ENCODE data around the gene TSPAN3. TPM values are rescaled to one million over a fixed set of nuclear protein-coding genes. Genes with fewer than 3 reads are reported as not detected.

TSPAN3 gene
- total RNA-seq, 2 experiments from 2014 or later, result 35.2 to 47.2 TPM

DNA sequence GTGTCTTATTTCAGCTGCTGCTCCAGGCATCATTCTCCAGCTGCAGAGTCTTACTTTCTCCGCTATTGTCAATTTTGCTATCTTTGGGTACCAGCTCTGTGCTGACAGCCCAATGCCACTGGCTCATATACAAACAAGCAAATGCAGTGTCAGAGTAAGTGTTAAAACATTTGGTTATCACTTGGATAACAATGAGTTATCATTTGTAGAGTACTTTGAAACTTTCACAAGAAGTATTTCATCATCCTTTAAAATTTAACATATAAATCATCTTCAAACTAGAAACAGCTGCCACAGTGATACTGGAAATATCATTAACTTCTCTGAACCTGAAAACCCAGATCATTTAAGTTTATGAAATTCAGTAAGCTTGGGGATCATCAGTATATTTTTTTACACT lies 13.8 kb downstream of the TSPAN3 start:
- no TSS peak for BruUV-seq (replicated peaks)
- intact Hi-C loops (cut with micrococcal nuclease; ENCODE audit: unreplicated experiment), result no loop called here
- ChIA-PET POLR2A (interaction anchor here (0.6 to 4.3 kb wide), 2 partner anchors 12 to 315 kb away, joined by 3 to 21 read pairs; no protein-coding TSS in a partner anchor), CTCF (ENCODE audit: unreplicated experiment) (no interaction called here)
- peaks cover 17% of the 10 kb centered on the region for H3K4me1 ChIP-seq (ENCODE audit: insufficient read depth, low read length, poor library complexity, severe bottlenecking)
- no peaks in the 10 kb centered on the region for H3K9me3 ChIP-seq (ENCODE audit: low read length)
- no peak for DNase-seq (ENCODE audit: low spot score)
- H3K27ac ChIP-seq (ENCODE audit: low read depth, low read length, poor library complexity, severe bottlenecking), result no peak overlapping the region
- H4K20me1 ChIP-seq (ENCODE audit: insufficient read depth, low read length), result peaks cover 5% of the 10 kb centered on the region; the same call in 1 of the 2 replicates
- no peak overlapping the region for H3K4me3 ChIP-seq (ENCODE audit: low read depth, low read length, poor library complexity, severe bottlenecking)
- 0 out of 2 replicates have a peak, but pooled peaks cover 3% of the 10 kb centered on the region for H3K36me3 ChIP-seq (ENCODE audit: insufficient read depth, low read length)
- no peak for TF ChIP-seq EZH2phosphoT487 (IDR thresholded peaks at IDR 0.05; ENCODE audit: borderline replicate concordance, low read depth, low read length)
- TF ChIP-seq, protein P1, sequence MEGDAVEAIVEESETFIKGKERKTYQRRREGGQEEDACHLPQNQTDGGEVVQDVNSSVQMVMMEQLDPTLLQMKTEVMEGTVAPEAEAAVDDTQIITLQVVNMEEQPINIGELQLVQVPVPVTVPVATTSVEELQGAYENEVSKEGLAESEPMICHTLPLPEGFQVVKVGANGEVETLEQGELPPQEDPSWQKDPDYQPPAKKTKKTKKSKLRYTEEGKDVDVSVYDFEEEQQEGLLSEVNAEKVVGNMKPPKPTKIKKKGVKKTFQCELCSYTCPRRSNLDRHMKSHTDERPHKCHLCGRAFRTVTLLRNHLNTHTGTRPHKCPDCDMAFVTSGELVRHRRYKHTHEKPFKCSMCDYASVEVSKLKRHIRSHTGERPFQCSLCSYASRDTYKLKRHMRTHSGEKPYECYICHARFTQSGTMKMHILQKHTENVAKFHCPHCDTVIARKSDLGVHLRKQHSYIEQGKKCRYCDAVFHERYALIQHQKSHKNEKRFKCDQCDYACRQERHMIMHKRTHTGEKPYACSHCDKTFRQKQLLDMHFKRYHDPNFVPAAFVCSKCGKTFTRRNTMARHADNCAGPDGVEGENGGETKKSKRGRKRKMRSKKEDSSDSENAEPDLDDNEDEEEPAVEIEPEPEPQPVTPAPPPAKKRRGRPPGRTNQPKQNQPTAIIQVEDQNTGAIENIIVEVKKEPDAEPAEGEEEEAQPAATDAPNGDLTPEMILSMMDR (conservative IDR thresholded peaks at IDR 0.05; ENCODE audit: low read length), result no peak
- no peaks in the 10 kb centered on the region for H3K79me2 ChIP-seq (ENCODE audit: insufficient read depth, low read depth, low read length)
- no peak overlapping the region for H2AFZ ChIP-seq (ENCODE audit: low read length)
- no peaks in the 10 kb centered on the region for H3K9me2 ChIP-seq (ENCODE audit: insufficient read depth, low read length)
- H3K4me2 ChIP-seq (ENCODE audit: low read length), result no peak overlapping the region

DNA sequence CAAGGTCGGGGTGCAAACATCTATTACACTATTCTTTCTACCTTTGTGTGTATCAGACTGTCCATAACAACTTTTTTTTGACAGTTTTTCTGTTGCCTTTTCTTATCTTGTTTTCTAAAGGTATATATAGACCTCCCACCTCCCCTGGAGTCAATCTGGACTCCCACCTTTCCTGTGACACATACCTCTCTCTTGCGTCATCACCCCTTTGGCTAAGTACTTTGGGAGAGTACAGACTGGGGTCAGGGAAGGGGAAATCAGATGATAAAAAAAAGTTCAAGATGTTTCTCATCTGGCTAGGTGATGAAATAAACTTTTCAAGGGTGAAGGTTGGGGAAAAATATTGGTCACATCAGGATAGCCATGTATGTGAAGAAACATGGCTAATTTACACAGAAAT lies 17.2 kb downstream of the TSPAN3 start:
- Histone ChIP-seq H3K79me2 (ENCODE audit: insufficient read depth, low read depth, low read length) (no peaks in the 10 kb centered on the region), H3K4me1 (ENCODE audit: insufficient read depth, low read length, poor library complexity, severe bottlenecking) (no peaks in the 10 kb centered on the region), H3K4me3 (ENCODE audit: low read depth, low read length, poor library complexity, severe bottlenecking) (no peak overlapping the region), H3K36me3 (ENCODE audit: insufficient read depth, low read length) (0 out of 2 replicates have a peak, but pooled peaks cover 5% of the 10 kb centered on the region), H3K9me2 (ENCODE audit: insufficient read depth, low read length) (no peaks in the 10 kb centered on the region), H2AFZ (ENCODE audit: low read length) (no peak overlapping the region), H3K27ac (ENCODE audit: low read depth, low read length, poor library complexity, severe bottlenecking) (no peak overlapping the region), H4K20me1 (ENCODE audit: insufficient read depth, low read length) (no peaks in the 10 kb centered on the region), H3K4me2 (ENCODE audit: low read length) (no peak overlapping the region), H3K9me3 (ENCODE audit: low read length) (no peaks in the 10 kb centered on the region)
- CTCF ChIA-PET (ENCODE audit: unreplicated experiment), result no interaction called here
- POLR2A ChIA-PET, result no interaction called here
- TF ChIP-seq, protein P1 (conservative IDR thresholded peaks at IDR 0.05; ENCODE audit: low read length), result no peak
- TF ChIP-seq EZH2phosphoT487 (IDR thresholded peaks at IDR 0.05; ENCODE audit: borderline replicate concordance, low read depth, low read length), result no peak
- intact Hi-C loops (cut with micrococcal nuclease; ENCODE audit: unreplicated experiment), result no loop called here
- no peak for DNase-seq (ENCODE audit: low spot score)
- no TSS peak for BruUV-seq (replicated peaks)

DNA sequence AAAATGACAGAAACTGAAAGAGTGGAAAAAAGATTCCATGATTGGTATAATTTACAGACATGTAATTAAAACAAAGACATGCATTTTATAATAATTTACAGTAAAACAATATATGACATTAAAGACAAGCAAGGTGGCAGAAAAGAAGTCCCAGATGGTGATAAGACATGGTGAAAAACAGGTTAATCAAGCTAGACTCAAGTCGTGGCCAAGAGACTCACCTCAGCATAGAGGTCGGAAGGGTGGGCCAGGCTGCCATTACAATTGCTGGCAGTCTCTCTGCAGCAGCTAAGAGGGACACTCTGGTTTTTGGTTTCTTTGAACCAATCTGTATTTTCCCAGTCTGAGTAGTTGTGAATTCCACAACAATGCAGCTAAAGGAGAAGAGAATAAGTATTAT lies 18.4 kb downstream of the TSPAN3 start:
- BruUV-seq (replicated peaks), result no TSS peak
- H3K4me1 ChIP-seq (ENCODE audit: insufficient read depth, low read length, poor library complexity, severe bottlenecking), result no peaks in the 10 kb centered on the region
- H3K9me3 ChIP-seq (ENCODE audit: low read length), result no peaks in the 10 kb centered on the region
- H3K4me2 ChIP-seq (ENCODE audit: low read length), result no peak overlapping the region
- no peaks in the 10 kb centered on the region for H4K20me1 ChIP-seq (ENCODE audit: insufficient read depth, low read length)
- H3K4me3 ChIP-seq (ENCODE audit: low read depth, low read length, poor library complexity, severe bottlenecking), result no peak overlapping the region
- ChIA-PET POLR2A (interaction anchor here (0.6 to 0.8 kb wide), 3 partner anchors 9 to 1314 kb away, joined by 3 to 4 read pairs (median 3); no protein-coding TSS in a partner anchor), CTCF (ENCODE audit: unreplicated experiment) (no interaction called here)
- H2AFZ ChIP-seq (ENCODE audit: low read length), result no peak overlapping the region
- TF ChIP-seq, protein P1 (conservative IDR thresholded peaks at IDR 0.05; ENCODE audit: low read length), result no peak
- TF ChIP-seq EZH2phosphoT487 (IDR thresholded peaks at IDR 0.05; ENCODE audit: borderline replicate concordance, low read depth, low read length), result no peak
- no peaks in the 10 kb centered on the region for H3K79me2 ChIP-seq (ENCODE audit: insufficient read depth, low read depth, low read length)
- intact Hi-C loops (cut with micrococcal nuclease; ENCODE audit: unreplicated experiment), result no loop called here
- no peaks in the 10 kb centered on the region for H3K9me2 ChIP-seq (ENCODE audit: insufficient read depth, low read length)
- 0 out of 2 replicates have a peak, but pooled peaks cover 5% of the 10 kb centered on the region for H3K36me3 ChIP-seq (ENCODE audit: insufficient read depth, low read length)
- H3K27ac ChIP-seq (ENCODE audit: low read depth, low read length, poor library complexity, severe bottlenecking), result no peak overlapping the region
- DNase-seq (ENCODE audit: low spot score), result no peak

Data from OCI-LY7 (cell line).